HepG2 (cell line): ENCODE measurements around the gene VPS13C. TPM values are rescaled to one million over a fixed set of nuclear protein-coding genes. Genes with fewer than 3 reads are reported as not detected.

Experiments
- AHR ChIP-seq: IDR thresholded peaks from 2 replicates; pipeline ENCODE4 v1.6.1; 2018; ENCODE audit warnings: missing genetic modification reagents, missing compliant biosample characterization
- ATF1 ChIP-seq: IDR thresholded peaks from 2 replicates; pipeline ENCODE4 v1.6.1; 2016; ENCODE audit warnings: mild to moderate bottlenecking, control low read depth
- CENPT ChIP-seq: sonication (generic); formaldehyde crosslinking; IDR thresholded peaks from 2 replicates; pipeline ENCODE4 v1.8.0; 2022; ENCODE audit warnings: low read depth, mild to moderate bottlenecking, moderate library complexity, missing genetic modification reagents
- GABPB1 ChIP-seq: IDR thresholded peaks from 2 replicates; pipeline ENCODE4 v1.6.1; 2016; ENCODE audit warnings: mild to moderate bottlenecking, missing genetic modification reagents, moderate library complexity, missing compliant biosample characterization
- GMEB2 ChIP-seq: IDR thresholded peaks from 2 replicates; pipeline ENCODE4 v1.6.1; 2016; ENCODE audit warnings: missing biosample characterization, missing genetic modification reagents, low read depth
- IRX3 ChIP-seq: sonication (generic); formaldehyde crosslinking; IDR thresholded peaks from 2 replicates; pipeline ENCODE4 v1.8.1; 2023; ENCODE audit warnings: mild to moderate bottlenecking, low read depth, missing genetic modification reagents, borderline replicate concordance
- KLF12 ChIP-seq: sonication (generic); formaldehyde crosslinking; IDR thresholded peaks from 2 replicates; pipeline ENCODE4 v1.4.0; 2020; ENCODE audit warnings: missing genetic modification reagents, borderline replicate concordance
- MATR3 ChIP-seq: sonication (generic); formaldehyde crosslinking; IDR thresholded peaks from 2 replicates; pipeline ENCODE4 v1.4.0; 2020; ENCODE audit warnings: missing genetic modification reagents
- NFKB2 ChIP-seq: sonication (generic); formaldehyde crosslinking; IDR thresholded peaks from 2 replicates; pipeline ENCODE4 v1.4.0; 2020; ENCODE audit warnings: missing genetic modification reagents, borderline replicate concordance
- NR2F1 ChIP-seq, 2 experiments: fragments of 450-650 bp in 1 of 2; formaldehyde crosslinking in 1 of 2; IDR thresholded peaks; 2 replicates each; pipeline versions ENCODE4 v1.5.0 to v1.6.1; 2016 to 2020; ENCODE audit warnings: mild to moderate bottlenecking in 1 of 2, missing compliant biosample characterization in 1 of 2, missing genetic modification reagents in 1 of 2, moderate library complexity in 1 of 2
- PAX8 ChIP-seq: sonication (generic); formaldehyde crosslinking; IDR thresholded peaks from 2 replicates; pipeline ENCODE4 v1.8.0; 2022; ENCODE audit warnings: mild to moderate bottlenecking, missing genetic modification reagents, borderline replicate concordance
- POGZ ChIP-seq: sonication (generic); formaldehyde crosslinking; IDR thresholded peaks from 2 replicates; pipeline ENCODE4 v1.4.0; 2020; ENCODE audit warnings: mild to moderate bottlenecking, missing genetic modification reagents
- RELA ChIP-seq: sonication (generic); formaldehyde crosslinking; IDR thresholded peaks from 2 replicates; pipeline ENCODE4 v1.4.0; 2020; ENCODE audit warnings: missing genetic modification reagents
- RFXAP ChIP-seq: sonication (generic); formaldehyde crosslinking; IDR thresholded peaks from 2 replicates; pipeline ENCODE4 v1.4.0; 2020; ENCODE audit warnings: missing genetic modification reagents, borderline replicate concordance
- SPEN ChIP-seq: sonication (generic); formaldehyde crosslinking; IDR thresholded peaks from 2 replicates; pipeline ENCODE4 v1.5.1; 2020; ENCODE audit warnings: low read depth, mild to moderate bottlenecking, missing genetic modification reagents
- TFAP4 ChIP-seq: sonication (generic); IDR thresholded peaks from 2 replicates; pipeline ENCODE4 v1.6.1; 2016; ENCODE audit warnings: low read depth, borderline replicate concordance
- ZBTB39 ChIP-seq: sonication (generic); formaldehyde crosslinking; IDR thresholded peaks from 2 replicates; pipeline ENCODE4 v1.5.0; 2020; ENCODE audit warnings: missing genetic modification reagents
- ZEB1 ChIP-seq: IDR thresholded peaks from 2 replicates; pipeline ENCODE4 v1.6.1; 2012; ENCODE audit warnings: mild to moderate bottlenecking, low read depth, inconsistent platforms; ENCODE audit not compliant: insufficient replicate concordance
- ZGPAT ChIP-seq: IDR thresholded peaks from 2 replicates; pipeline ENCODE4 v1.6.1; 2016; ENCODE audit warnings: mild to moderate bottlenecking
- ZNF121 ChIP-seq: sonication (generic); formaldehyde crosslinking; IDR thresholded peaks from 2 replicates; pipeline ENCODE4 v1.5.0; 2020; ENCODE audit warnings: mild to moderate bottlenecking, missing genetic modification reagents
- ZNF841 ChIP-seq: sonication (generic); formaldehyde crosslinking; IDR thresholded peaks from 2 replicates; pipeline ENCODE4 v1.8.1; 2023; ENCODE audit warnings: missing genetic modification reagents, borderline replicate concordance
- polyA plus RNA-seq, 8 experiments: library from polyadenylated mRNA; depleted of rRNA in 3 of 8; stranded (reverse) in 7 of 8; unstranded in 1 of 8; fragments of >200 nt; fragmentation: Illumina TruSeq in 4 of 8; extraction: Trizol in 4 of 8; gene quantifications; 2 replicates each; pipeline versions ENCODE4 v1.2.1 to v1.2.3, GENCODE V29; 2011 to 2016; ENCODE audit warnings: low read depth in 4 of 8, missing spikeins in 1 of 8, mixed read lengths in 1 of 8; ENCODE audit not compliant: insufficient read depth in 1 of 8
- total RNA-seq, 5 experiments: library from RNA; depleted of rRNA; stranded (reverse); fragments of >200 nt; fragmentation: Illumina TruSeq; extraction: Trizol; gene quantifications; 2 replicates each; pipeline ENCODE4 v1.2.3, GENCODE V29; 2016; ENCODE audit warnings: low read depth in 1 of 5

VPS13C gene
- total and polyA plus RNA-seq, 2 of the 13 experiments (the other 11 are each of a cell fraction or from before 2014, with no cell fraction given): 10.9 to 26.8 TPM

- no peak for TF ChIP-seq ZBTB39 (CRISPR knock-in tag)
- TF ChIP-seq TFAP4: peak; percentile 26; the same call in 1 of the 2 replicates
- no peak for TF ChIP-seq ZNF121 (CRISPR knock-in tag)
- TF ChIP-seq POGZ (CRISPR knock-in tag): peak; percentile 75
- no peak for TF ChIP-seq KLF12 (CRISPR knock-in tag)
- TF ChIP-seq GABPB1 (CRISPR knock-in tag): 0 out of 2 replicates have a peak, but pooled peaks have one; percentile 39
- no peak for TF ChIP-seq RELA
- TF ChIP-seq ZNF841 (CRISPR knock-in tag): no peak
- no peak for TF ChIP-seq ATF1 (CRISPR knock-in tag)
- TF ChIP-seq SPEN (CRISPR knock-in tag): no peak; the same call in 1 of the 2 replicates
- TF ChIP-seq NFKB2 (CRISPR knock-in tag): peak; percentile 74; the same call in 1 of the 2 replicates
- TF ChIP-seq CENPT: no peak
- peak; percentile 38; the same call in 1 of the 2 replicates for TF ChIP-seq AHR
- 0 out of 2 replicates have a peak, but pooled peaks have one; percentile 36 for TF ChIP-seq ZGPAT (CRISPR knock-in tag)
- no peak for TF ChIP-seq GMEB2
- no peak for TF ChIP-seq PAX8
- no peak for TF ChIP-seq MATR3 (CRISPR knock-in tag)
- TF ChIP-seq NR2F1 (CRISPR knock-in tag; IDR thresholded peaks at IDR 0.05): no peak
- TF ChIP-seq ZEB1: no peak
- TF ChIP-seq RFXAP (CRISPR knock-in tag): no peak
- TF ChIP-seq IRX3 (CRISPR knock-in tag): no peak
Measured at GRCh38 chr15:62066663-62067447, 6.6 kb upstream of the VPS13C start, which contains the start of gene C2CD4A (continued).
